ENCODE results near the gene SIPA1. TPM values are rescaled to one million over a fixed set of nuclear protein-coding genes. Genes with fewer than 3 reads are reported as not detected.

SIPA1 gene
- total and polyA plus RNA-seq, 9 of the 15 experiments (the other 6 are each of a cell fraction or from before 2014, with no cell fraction given): 0.25 to 85.8 (median 16.8) TPM

DNA sequence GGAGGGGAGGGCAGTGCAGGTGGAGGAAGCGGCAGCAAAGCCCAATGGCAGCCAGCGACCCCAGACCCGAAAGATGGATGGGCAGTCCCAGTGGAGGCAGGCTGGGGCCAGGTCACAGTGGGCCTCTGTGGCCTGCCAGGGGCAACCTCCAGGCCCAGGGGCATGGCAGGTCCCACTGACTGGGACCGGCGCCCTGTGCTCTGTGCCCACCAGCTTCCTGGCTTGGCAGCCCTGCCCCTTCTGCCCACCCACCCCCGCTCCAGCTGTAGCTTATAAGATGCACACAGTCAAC is 38.0 kb upstream of the SIPA1 start:
- POLR2A ChIA-PET: interaction anchor here (0.6 to 2.5 kb wide), 2 partner anchors 12 to 258 kb away, joined by 4 to 7 read pairs; no protein-coding TSS in a partner anchor
- BruUV-seq (replicated peaks): no TSS peak
- no peak for DNase-seq (ENCODE audit: extremely low read depth in 1 of 4, low spot score in 3 of 4)
- H3K79me2 ChIP-seq (ENCODE audit: control insufficient read depth, insufficient read depth, low read length): no peaks in the 10 kb centered on the region
- in situ Hi-C loops (cut with MboI): no loop called here
- no peaks in the 10 kb centered on the region for H4K20me1 ChIP-seq (replicated peaks; ENCODE audit: control insufficient read depth, insufficient read depth, low read length)
- no peaks in the 10 kb centered on the region for H3K27me3 ChIP-seq (ENCODE audit: control insufficient read depth in 2 of 2, insufficient read depth in 2 of 2, low read length in 2 of 2)
- FAIRE-seq: no peak
- H3K4me2 ChIP-seq (ENCODE audit: insufficient read depth, low read length): no peak overlapping the region
- intact Hi-C loops (cut with micrococcal nuclease): no loop called here
- peaks cover 6 to 26% of the 10 kb centered on the region in 2 experiments; a peak in 4 of 5 replicates for H3K4me1 ChIP-seq (replicated peaks in 1 of 2; ENCODE audit: control insufficient read depth in 2 of 2, insufficient read depth in 2 of 2, low read length in 2 of 2)
- no peak overlapping the region for H2AFZ ChIP-seq (ENCODE audit: low read depth, low read length)
- CTCF ChIA-PET (ENCODE audit: low intra/inter-chr PET ratio): no interaction called here
- no peaks in the 10 kb centered on the region for H3K9me3 ChIP-seq (replicated peaks; ENCODE audit: control insufficient read depth, insufficient read depth, low read depth, low read length)
- TF ChIP-seq ZNF24 (IDR thresholded peaks at IDR 0.05): no peak
- TF ChIP-seq ZBTB7A (IDR thresholded peaks at IDR 0.05; ENCODE audit: borderline replicate concordance, control insufficient read depth, low read depth, low read length): no peak
- TF ChIP-seq ZFX (CRISPR knock-in tag; IDR thresholded peaks at IDR 0.05): no peak
- no peak for TF ChIP-seq TAF15 (IDR thresholded peaks at IDR 0.05; ENCODE audit: low read depth, low read length)
- TF ChIP-seq ZNF354B (CRISPR knock-in tag; IDR thresholded peaks at IDR 0.05): no peak
- TF ChIP-seq MCM5 (IDR thresholded peaks at IDR 0.05; ENCODE audit: low read depth): no peak
- TF ChIP-seq, protein P1, sequence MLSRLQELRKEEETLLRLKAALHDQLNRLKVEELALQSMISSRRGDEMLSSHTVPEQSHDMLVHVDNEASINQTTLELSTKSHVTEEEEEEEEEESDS (CRISPR knock-in tag; IDR thresholded peaks at IDR 0.05): no peak
- H3K36me3 ChIP-seq (ENCODE audit: control insufficient read depth, insufficient read depth, low read length): peaks cover 31% of the 10 kb centered on the region; the same call in 2 of the 3 replicates
- no peaks in the 10 kb centered on the region for H3K9me1 ChIP-seq (ENCODE audit: control insufficient read depth, insufficient read depth, low read length)
- ATAC-seq: no peak
- H3K27ac ChIP-seq (ENCODE audit: extremely low read depth, low read depth, low read length): no peak overlapping the region
- no peak overlapping the region for H3K4me3 ChIP-seq
- no peak overlapping the region for H3K9ac ChIP-seq (ENCODE audit: insufficient read depth in 1 of 2, low read depth in 2 of 2, low read length in 2 of 2)
- 84% methylated on average over 4 of the region's 6 CpGs for WGBS (ENCODE audit: insufficient coverage, low coverage, missing lambda C conversion rate)

DNA sequence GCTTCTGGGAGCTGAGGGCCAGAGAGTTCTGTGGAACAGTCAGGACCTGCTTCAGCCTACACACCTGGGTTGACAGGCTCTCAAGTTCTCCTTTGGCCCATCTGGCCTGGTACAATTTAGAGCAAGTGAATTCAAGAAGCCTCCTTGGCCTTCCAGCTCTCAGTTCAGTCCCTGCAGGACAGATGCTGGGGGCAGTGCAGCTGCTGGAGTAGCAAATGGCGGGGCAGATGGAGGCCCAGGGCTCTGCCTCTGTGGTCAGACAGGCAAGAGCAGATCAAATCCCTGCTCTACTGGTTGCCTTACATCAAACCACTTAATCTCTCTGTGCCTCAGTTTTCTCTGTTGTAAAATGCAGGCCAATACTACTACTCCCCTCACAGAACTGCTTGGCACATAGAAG is 33.6 kb upstream of the SIPA1 start:
- Histone ChIP-seq H3K9me3 (replicated peaks; ENCODE audit: control insufficient read depth, insufficient read depth, low read depth, low read length) (no peaks in the 10 kb centered on the region), H3K4me3 (no peak overlapping the region), H3K27me3 (ENCODE audit: control insufficient read depth in 2 of 2, insufficient read depth in 2 of 2, low read length in 2 of 2) (no peaks in the 10 kb centered on the region), H3K36me3 (ENCODE audit: control insufficient read depth, insufficient read depth, low read length) (peaks cover 50% of the 10 kb centered on the region; the same call in 2 of the 3 replicates), H3K4me2 (ENCODE audit: insufficient read depth, low read length) (no peak overlapping the region), H3K79me2 (ENCODE audit: control insufficient read depth, insufficient read depth, low read length) (no peaks in the 10 kb centered on the region), H3K4me1 (replicated peaks in 1 of 2; ENCODE audit: control insufficient read depth in 2 of 2, insufficient read depth in 2 of 2, low read length in 2 of 2) (peaks cover 0 to 19% of the 10 kb centered on the region in 2 experiments; a peak in 2 of 5 replicates), H3K9ac (ENCODE audit: insufficient read depth in 1 of 2, low read depth in 2 of 2, low read length in 2 of 2) (0 out of 4 replicates have a peak overlapping the region, but pooled peaks of 1 of the 2 experiments have one; percentile 21), H2AFZ (ENCODE audit: low read depth, low read length) (no peak overlapping the region), H3K9me1 (ENCODE audit: control insufficient read depth, insufficient read depth, low read length) (peaks cover 3% of the 10 kb centered on the region), H3K27ac (ENCODE audit: extremely low read depth, low read depth, low read length) (no peak overlapping the region), H4K20me1 (replicated peaks; ENCODE audit: control insufficient read depth, insufficient read depth, low read length) (no peaks in the 10 kb centered on the region)
- ChIA-PET POLR2A (interaction anchor here (0.8 to 1.8 kb wide), 6 partner anchors 8 to 41 kb away, joined by 3 to 6 read pairs (median 4); no protein-coding TSS in a partner anchor), CTCF (ENCODE audit: low intra/inter-chr PET ratio) (no interaction called here)
- intact Hi-C loops (cut with micrococcal nuclease) (no loop called here), in situ Hi-C loops (cut with MboI) (no loop called here)
- no TSS peak for BruUV-seq (replicated peaks)
- DNase-seq (ENCODE audit: extremely low read depth in 1 of 4, low spot score in 3 of 4): no peak
- WGBS (ENCODE audit: insufficient coverage, low coverage, missing lambda C conversion rate): no CpG with 5 or more reads among the region's 1 CpG
- ATAC-seq: no peak
- no peak for FAIRE-seq
- TF ChIP-seq ARID2 (IDR thresholded peaks at IDR 0.05) (no peak), ZNF324 (CRISPR knock-in tag; IDR thresholded peaks at IDR 0.05) (no peak), CBFB (CRISPR knock-in tag; IDR thresholded peaks at IDR 0.05) (no peak), SREBF2 (CRISPR knock-in tag; IDR thresholded peaks at IDR 0.05) (no peak)
- TF ChIP-seq, protein P2, sequence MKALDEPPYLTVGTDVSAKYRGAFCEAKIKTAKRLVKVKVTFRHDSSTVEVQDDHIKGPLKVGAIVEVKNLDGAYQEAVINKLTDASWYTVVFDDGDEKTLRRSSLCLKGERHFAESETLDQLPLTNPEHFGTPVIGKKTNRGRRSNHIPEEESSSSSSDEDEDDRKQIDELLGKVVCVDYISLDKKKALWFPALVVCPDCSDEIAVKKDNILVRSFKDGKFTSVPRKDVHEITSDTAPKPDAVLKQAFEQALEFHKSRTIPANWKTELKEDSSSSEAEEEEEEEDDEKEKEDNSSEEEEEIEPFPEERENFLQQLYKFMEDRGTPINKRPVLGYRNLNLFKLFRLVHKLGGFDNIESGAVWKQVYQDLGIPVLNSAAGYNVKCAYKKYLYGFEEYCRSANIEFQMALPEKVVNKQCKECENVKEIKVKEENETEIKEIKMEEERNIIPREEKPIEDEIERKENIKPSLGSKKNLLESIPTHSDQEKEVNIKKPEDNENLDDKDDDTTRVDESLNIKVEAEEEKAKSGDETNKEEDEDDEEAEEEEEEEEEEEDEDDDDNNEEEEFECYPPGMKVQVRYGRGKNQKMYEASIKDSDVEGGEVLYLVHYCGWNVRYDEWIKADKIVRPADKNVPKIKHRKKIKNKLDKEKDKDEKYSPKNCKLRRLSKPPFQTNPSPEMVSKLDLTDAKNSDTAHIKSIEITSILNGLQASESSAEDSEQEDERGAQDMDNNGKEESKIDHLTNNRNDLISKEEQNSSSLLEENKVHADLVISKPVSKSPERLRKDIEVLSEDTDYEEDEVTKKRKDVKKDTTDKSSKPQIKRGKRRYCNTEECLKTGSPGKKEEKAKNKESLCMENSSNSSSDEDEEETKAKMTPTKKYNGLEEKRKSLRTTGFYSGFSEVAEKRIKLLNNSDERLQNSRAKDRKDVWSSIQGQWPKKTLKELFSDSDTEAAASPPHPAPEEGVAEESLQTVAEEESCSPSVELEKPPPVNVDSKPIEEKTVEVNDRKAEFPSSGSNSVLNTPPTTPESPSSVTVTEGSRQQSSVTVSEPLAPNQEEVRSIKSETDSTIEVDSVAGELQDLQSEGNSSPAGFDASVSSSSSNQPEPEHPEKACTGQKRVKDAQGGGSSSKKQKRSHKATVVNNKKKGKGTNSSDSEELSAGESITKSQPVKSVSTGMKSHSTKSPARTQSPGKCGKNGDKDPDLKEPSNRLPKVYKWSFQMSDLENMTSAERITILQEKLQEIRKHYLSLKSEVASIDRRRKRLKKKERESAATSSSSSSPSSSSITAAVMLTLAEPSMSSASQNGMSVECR (CRISPR knock-in tag; IDR thresholded peaks at IDR 0.05): no peak
- TF ChIP-seq, protein P3, sequence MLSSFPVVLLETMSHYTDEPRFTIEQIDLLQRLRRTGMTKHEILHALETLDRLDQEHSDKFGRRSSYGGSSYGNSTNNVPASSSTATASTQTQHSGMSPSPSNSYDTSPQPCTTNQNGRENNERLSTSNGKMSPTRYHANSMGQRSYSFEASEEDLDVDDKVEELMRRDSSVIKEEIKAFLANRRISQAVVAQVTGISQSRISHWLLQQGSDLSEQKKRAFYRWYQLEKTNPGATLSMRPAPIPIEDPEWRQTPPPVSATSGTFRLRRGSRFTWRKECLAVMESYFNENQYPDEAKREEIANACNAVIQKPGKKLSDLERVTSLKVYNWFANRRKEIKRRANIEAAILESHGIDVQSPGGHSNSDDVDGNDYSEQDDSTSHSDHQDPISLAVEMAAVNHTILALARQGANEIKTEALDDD (IDR thresholded peaks at IDR 0.05): no peak
